SK-N-SH treated with all-trans-retinoic acid at 6 μM for 48 hours (cell line): ENCODE measurements around the gene RPEL1.

Experiments
- ATAC-seq: fragments of 200-7000 bp; cut with Tn5 transposase; 3 replicates; pipeline ENCODE4 v1.9.1; 2020; ENCODE audit warnings: mild to moderate bottlenecking, moderate library complexity
- ARNTL ChIP-seq: fragments of 450-650 bp; formaldehyde crosslinking; IDR thresholded peaks from 2 replicates; pipeline ENCODE4 v1.5.0; 2020; ENCODE audit warnings: low read depth, mild to moderate bottlenecking, moderate library complexity, borderline replicate concordance
- BACH2 ChIP-seq: fragments of 250-450 bp; sonication (Bioruptor Pico); IDR thresholded peaks from 2 replicates; pipeline ENCODE4 v1.9.0; 2021; ENCODE audit warnings: mild to moderate bottlenecking, borderline replicate concordance
- CSDC2 ChIP-seq: fragments of 250-450 bp; sonication (Bioruptor Pico); IDR thresholded peaks from 2 replicates; pipeline ENCODE4 v1.5.0; 2020; ENCODE audit warnings: mild to moderate bottlenecking, moderate library complexity
- ESRRG ChIP-seq: fragments of 250-450 bp; sonication (Bioruptor Pico); IDR thresholded peaks from 2 replicates; pipeline ENCODE4 v1.6.1; 2021; ENCODE audit warnings: mild to moderate bottlenecking
- GLIS3 ChIP-seq: fragments of 250-450 bp; sonication (Bioruptor Pico); IDR thresholded peaks from 2 replicates; pipeline ENCODE4 v1.5.0; 2020; ENCODE audit warnings: mild to moderate bottlenecking, moderate library complexity
- ISL1 ChIP-seq: fragments of 250-450 bp; sonication (Bioruptor Pico); IDR thresholded peaks from 2 replicates; pipeline ENCODE4 v2.1.2; 2022; ENCODE audit warnings: mild to moderate bottlenecking, moderate library complexity
- OSR1 ChIP-seq: fragments of 250-450 bp; sonication (Bioruptor Pico); IDR thresholded peaks from 2 replicates; pipeline ENCODE4 v1.8.0; 2022; ENCODE audit warnings: moderate library complexity, mild to moderate bottlenecking, inconsistent platforms
- PPARA ChIP-seq: fragments of 250-450 bp; sonication (Bioruptor Pico); IDR thresholded peaks from 2 replicates; pipeline ENCODE4 v1.5.0; 2020; ENCODE audit warnings: mild to moderate bottlenecking, borderline replicate concordance
- SNAI2 ChIP-seq: fragments of 250-450 bp; sonication (Bioruptor Pico); IDR thresholded peaks from 2 replicates; pipeline ENCODE4 v1.5.0; 2020; ENCODE audit warnings: mild to moderate bottlenecking, moderate library complexity
- TCF4 ChIP-seq: fragments of 250-450 bp; sonication (Bioruptor Pico); IDR thresholded peaks from 2 replicates; pipeline ENCODE4 v1.8.0; 2021; ENCODE audit warnings: mild to moderate bottlenecking, moderate library complexity, borderline replicate concordance
- TOX ChIP-seq: fragments of 250-450 bp; sonication (Bioruptor Pico); IDR thresholded peaks from 2 replicates; pipeline ENCODE4 v1.8.0; 2021; ENCODE audit warnings: mild to moderate bottlenecking, moderate library complexity, borderline replicate concordance
- ZC3H10 ChIP-seq: fragments of 250-450 bp; sonication (Bioruptor Pico); IDR thresholded peaks from 2 replicates; pipeline ENCODE4 v1.5.1; 2021; ENCODE audit warnings: mild to moderate bottlenecking, moderate library complexity
- ZFP3 ChIP-seq: fragments of 250-450 bp; sonication (Bioruptor Pico); IDR thresholded peaks from 2 replicates; pipeline ENCODE4 v1.5.0; 2020; ENCODE audit warnings: mild to moderate bottlenecking, moderate library complexity
- ZFP30 ChIP-seq: fragments of 450-650 bp; formaldehyde crosslinking; IDR thresholded peaks from 2 replicates; pipeline ENCODE4 v1.5.0; 2022; ENCODE audit warnings: mild to moderate bottlenecking, moderate library complexity
- ZNF565 ChIP-seq: fragments of 450-650 bp; formaldehyde crosslinking; conservative IDR thresholded peaks from 2 replicates; pipeline ENCODE4 v1.5.0; 2020; ENCODE audit warnings: low read depth, mild to moderate bottlenecking, moderate library complexity
- ZNF70 ChIP-seq: fragments of 450-650 bp; formaldehyde crosslinking; IDR thresholded peaks from 2 replicates; pipeline ENCODE4 v1.5.0; 2020; ENCODE audit warnings: mild to moderate bottlenecking, moderate library complexity
- ZNF8 ChIP-seq: fragments of 450-650 bp; formaldehyde crosslinking; IDR thresholded peaks from 2 replicates; pipeline ENCODE4 v1.5.0; 2020; ENCODE audit warnings: mild to moderate bottlenecking, moderate library complexity
- TF ChIP-seq, protein P1 (sequence below): fragments of 250-450 bp; sonication (Bioruptor Pico); IDR thresholded peaks from 2 replicates; pipeline ENCODE4 v1.8.0; 2021; ENCODE audit warnings: low read depth, mild to moderate bottlenecking, moderate library complexity, borderline replicate concordance
- TF ChIP-seq, protein P2 (sequence below): fragments of 250-450 bp; sonication (Bioruptor Pico); IDR thresholded peaks from 2 replicates; pipeline ENCODE4 v1.5.1; 2020; ENCODE audit warnings: low read depth, mild to moderate bottlenecking, moderate library complexity
- TF ChIP-seq, protein P3 (sequence below): fragments of 250-450 bp; sonication (Bioruptor Pico); IDR thresholded peaks from 2 replicates; pipeline ENCODE4 v1.8.0; 2020; ENCODE audit warnings: mild to moderate bottlenecking, moderate library complexity, borderline replicate concordance
- TF ChIP-seq, protein P4 (sequence below): fragments of 250-450 bp; sonication (Bioruptor Pico); IDR thresholded peaks from 2 replicates; pipeline ENCODE4 v1.5.1; 2021; ENCODE audit warnings: mild to moderate bottlenecking, moderate library complexity
- TF ChIP-seq, protein P5 (sequence below): fragments of 250-450 bp; sonication (Bioruptor Pico); IDR thresholded peaks from 2 replicates; pipeline ENCODE4 v1.5.0; 2020; ENCODE audit warnings: mild to moderate bottlenecking, moderate library complexity

RPEL1 gene

DNA sequence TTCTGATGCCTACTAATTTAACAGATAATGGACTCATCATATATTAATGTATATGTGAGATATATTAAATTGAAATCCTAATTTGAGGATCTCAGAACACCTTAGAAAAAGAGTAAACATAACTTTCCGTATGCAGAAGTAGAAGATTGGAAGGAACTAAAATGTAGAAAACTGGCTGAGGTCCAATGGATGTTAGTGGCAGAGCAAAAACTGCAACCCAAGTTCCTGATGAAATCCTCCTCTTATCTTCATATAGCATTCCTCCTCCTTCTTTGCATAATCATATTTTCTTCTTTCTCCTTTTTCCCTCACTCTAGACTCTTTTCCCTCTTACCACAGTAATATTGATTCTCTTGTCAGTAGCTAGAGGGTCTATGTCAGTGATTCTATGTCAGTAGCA lies 37.3 kb downstream of the RPEL1 start:
- no peak for TF ChIP-seq ZNF565 (CRISPR knock-in tag)
- no peak for TF ChIP-seq ZFP3
- TF ChIP-seq ARNTL (CRISPR knock-in tag), result no peak
- no peak for TF ChIP-seq ESRRG (CRISPR knock-in tag)
- TF ChIP-seq CSDC2, result no peak
- no peak; the same call in 1 of the 2 replicates for TF ChIP-seq TCF4 (CRISPR knock-in tag)
- no peak for TF ChIP-seq TOX (CRISPR knock-in tag)
- no peak for TF ChIP-seq BACH2 (CRISPR knock-in tag)
- TF ChIP-seq ZFP30 (CRISPR knock-in tag), result no peak
- TF ChIP-seq ZC3H10 (CRISPR knock-in tag), result no peak
- TF ChIP-seq, protein P1, sequence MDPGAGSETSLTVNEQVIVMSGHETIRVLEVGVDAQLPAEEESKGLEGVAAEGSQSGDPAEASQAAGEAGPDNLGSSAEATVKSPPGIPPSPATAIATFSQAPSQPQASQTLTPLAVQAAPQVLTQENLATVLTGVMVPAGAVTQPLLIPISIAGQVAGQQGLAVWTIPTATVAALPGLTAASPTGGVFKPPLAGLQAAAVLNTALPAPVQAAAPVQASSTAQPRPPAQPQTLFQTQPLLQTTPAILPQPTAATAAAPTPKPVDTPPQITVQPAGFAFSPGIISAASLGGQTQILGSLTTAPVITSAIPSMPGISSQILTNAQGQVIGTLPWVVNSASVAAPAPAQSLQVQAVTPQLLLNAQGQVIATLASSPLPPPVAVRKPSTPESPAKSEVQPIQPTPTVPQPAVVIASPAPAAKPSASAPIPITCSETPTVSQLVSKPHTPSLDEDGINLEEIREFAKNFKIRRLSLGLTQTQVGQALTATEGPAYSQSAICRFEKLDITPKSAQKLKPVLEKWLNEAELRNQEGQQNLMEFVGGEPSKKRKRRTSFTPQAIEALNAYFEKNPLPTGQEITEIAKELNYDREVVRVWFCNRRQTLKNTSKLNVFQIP (CRISPR knock-in tag), result no peak
- no peak for TF ChIP-seq GLIS3 (CRISPR knock-in tag)
- no peak for TF ChIP-seq OSR1 (CRISPR knock-in tag)
- TF ChIP-seq, protein P2, sequence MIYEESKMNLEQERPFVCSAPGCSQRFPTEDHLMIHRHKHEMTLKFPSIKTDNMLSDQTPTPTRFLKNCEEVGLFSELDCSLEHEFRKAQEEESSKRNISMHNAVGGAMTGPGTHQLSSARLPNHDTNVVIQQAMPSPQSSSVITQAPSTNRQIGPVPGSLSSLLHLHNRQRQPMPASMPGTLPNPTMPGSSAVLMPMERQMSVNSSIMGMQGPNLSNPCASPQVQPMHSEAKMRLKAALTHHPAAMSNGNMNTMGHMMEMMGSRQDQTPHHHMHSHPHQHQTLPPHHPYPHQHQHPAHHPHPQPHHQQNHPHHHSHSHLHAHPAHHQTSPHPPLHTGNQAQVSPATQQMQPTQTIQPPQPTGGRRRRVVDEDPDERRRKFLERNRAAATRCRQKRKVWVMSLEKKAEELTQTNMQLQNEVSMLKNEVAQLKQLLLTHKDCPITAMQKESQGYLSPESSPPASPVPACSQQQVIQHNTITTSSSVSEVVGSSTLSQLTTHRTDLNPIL (CRISPR knock-in tag), result no peak
- TF ChIP-seq SNAI2 (CRISPR knock-in tag), result no peak
- TF ChIP-seq, protein P3, sequence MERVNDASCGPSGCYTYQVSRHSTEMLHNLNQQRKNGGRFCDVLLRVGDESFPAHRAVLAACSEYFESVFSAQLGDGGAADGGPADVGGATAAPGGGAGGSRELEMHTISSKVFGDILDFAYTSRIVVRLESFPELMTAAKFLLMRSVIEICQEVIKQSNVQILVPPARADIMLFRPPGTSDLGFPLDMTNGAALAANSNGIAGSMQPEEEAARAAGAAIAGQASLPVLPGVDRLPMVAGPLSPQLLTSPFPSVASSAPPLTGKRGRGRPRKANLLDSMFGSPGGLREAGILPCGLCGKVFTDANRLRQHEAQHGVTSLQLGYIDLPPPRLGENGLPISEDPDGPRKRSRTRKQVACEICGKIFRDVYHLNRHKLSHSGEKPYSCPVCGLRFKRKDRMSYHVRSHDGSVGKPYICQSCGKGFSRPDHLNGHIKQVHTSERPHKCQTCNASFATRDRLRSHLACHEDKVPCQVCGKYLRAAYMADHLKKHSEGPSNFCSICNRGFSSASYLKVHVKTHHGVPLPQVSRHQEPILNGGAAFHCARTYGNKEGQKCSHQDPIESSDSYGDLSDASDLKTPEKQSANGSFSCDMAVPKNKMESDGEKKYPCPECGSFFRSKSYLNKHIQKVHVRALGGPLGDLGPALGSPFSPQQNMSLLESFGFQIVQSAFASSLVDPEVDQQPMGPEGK (CRISPR knock-in tag), result no peak
- TF ChIP-seq ZNF8, result no peak
- TF ChIP-seq ZNF70 (CRISPR knock-in tag), result no peak
- TF ChIP-seq, protein P4, sequence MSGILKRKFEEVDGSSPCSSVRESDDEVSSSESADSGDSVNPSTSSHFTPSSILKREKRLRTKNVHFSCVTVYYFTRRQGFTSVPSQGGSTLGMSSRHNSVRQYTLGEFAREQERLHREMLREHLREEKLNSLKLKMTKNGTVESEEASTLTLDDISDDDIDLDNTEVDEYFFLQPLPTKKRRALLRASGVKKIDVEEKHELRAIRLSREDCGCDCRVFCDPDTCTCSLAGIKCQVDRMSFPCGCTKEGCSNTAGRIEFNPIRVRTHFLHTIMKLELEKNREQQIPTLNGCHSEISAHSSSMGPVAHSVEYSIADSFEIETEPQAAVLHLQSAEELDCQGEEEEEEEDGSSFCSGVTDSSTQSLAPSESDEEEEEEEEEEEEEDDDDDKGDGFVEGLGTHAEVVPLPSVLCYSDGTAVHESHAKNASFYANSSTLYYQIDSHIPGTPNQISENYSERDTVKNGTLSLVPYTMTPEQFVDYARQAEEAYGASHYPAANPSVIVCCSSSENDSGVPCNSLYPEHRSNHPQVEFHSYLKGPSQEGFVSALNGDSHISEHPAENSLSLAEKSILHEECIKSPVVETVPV, result no peak
- ATAC-seq, result no peak

DNA sequence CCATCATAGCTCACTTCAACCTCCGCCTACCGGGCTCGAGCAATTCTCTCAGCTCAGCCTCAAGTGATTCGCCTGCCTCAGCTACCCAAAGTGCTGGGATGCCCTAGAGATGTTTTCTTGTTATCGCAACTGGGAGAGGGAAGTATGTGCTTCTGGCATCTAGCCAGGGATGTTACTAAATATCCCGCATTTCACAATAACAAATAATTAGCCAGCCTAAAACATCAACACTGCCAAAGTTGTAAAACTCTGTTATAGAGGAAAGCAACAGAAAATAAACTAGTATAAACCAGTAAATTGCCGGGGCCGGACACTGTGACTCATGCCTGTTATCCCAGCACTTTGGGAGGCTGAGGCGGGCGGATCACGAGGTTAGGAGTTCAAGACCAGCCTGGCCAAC lies 38.5 kb downstream of the RPEL1 start:
- no peak for ATAC-seq

DNA sequence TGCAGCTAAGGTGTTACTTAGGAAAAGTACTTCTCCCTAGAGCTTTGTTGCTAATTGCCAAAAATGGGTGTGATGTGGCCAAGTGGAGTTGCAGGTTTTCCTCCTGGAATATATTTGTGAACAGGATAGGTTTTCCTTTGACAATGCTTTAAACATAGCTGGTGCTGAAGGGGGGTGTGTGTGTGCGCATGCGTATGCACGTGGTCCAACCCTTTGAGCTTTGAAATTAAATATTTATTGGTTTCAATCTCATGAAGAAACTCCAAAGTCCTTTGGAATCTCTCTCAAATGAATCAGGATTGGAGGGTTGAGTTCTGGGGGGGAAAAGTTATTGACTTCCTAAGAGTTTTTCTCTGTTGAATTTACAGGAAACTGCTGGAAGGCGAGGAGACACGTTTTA lies 42.3 kb downstream of the RPEL1 start:
- TF ChIP-seq, protein P5, sequence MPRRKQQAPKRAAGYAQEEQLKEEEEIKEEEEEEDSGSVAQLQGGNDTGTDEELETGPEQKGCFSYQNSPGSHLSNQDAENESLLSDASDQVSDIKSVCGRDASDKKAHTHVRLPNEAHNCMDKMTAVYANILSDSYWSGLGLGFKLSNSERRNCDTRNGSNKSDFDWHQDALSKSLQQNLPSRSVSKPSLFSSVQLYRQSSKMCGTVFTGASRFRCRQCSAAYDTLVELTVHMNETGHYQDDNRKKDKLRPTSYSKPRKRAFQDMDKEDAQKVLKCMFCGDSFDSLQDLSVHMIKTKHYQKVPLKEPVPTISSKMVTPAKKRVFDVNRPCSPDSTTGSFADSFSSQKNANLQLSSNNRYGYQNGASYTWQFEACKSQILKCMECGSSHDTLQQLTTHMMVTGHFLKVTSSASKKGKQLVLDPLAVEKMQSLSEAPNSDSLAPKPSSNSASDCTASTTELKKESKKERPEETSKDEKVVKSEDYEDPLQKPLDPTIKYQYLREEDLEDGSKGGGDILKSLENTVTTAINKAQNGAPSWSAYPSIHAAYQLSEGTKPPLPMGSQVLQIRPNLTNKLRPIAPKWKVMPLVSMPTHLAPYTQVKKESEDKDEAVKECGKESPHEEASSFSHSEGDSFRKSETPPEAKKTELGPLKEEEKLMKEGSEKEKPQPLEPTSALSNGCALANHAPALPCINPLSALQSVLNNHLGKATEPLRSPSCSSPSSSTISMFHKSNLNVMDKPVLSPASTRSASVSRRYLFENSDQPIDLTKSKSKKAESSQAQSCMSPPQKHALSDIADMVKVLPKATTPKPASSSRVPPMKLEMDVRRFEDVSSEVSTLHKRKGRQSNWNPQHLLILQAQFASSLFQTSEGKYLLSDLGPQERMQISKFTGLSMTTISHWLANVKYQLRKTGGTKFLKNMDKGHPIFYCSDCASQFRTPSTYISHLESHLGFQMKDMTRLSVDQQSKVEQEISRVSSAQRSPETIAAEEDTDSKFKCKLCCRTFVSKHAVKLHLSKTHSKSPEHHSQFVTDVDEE (CRISPR knock-in tag), result no peak
- TF ChIP-seq, protein P2 (CRISPR knock-in tag), result no peak
- TF ChIP-seq ZNF565 (CRISPR knock-in tag) (no peak), SNAI2 (CRISPR knock-in tag) (no peak), PPARA (no peak), ARNTL (CRISPR knock-in tag) (no peak), ZNF8 (no peak), CSDC2 (no peak), OSR1 (CRISPR knock-in tag) (no peak), ISL1 (no peak)
- TF ChIP-seq, protein P3 (CRISPR knock-in tag), result no peak
- ATAC-seq, result no peak

More for the DNA sequence above, 38.5 kb downstream of the RPEL1 start:
- TF ChIP-seq TOX (CRISPR knock-in tag), result no peak
